Measurements from ENCODE around the gene RPS6KA3. TPM values are rescaled to one million over a fixed set of nuclear protein-coding genes. Genes with fewer than 3 reads are reported as not detected.

The RPS6KA3 gene
- 22.8 TPM for total RNA-seq

- Histone ChIP-seq H3K36me3 (no peaks in the 10 kb centered on the region), H3K9me3 (no peaks in the 10 kb centered on the region), H3K4me1 (no peaks in the 10 kb centered on the region), H3K27ac (peak within 1 kb of the TSS; percentile 86), H3K27me3 (no peaks in the 10 kb centered on the region), H3K4me3 (peak within 1 kb of the TSS; percentile 68 to 69)
- DNase-seq (ENCODE audit: extremely low spot score in 2 of 2), result peak in 1 of 2 donors; percentile 91
- intact Hi-C loops (cut with DNase I), result loop anchor here (5.0 kb wide), 1 partner anchor 125 kb away; the partner anchor contains the start of gene EIF1AX
- TF ChIP-seq CTCF (IDR thresholded peaks at IDR 0.05) (no peak), POLR2AphosphoS5 (IDR thresholded peaks at IDR 0.05; ENCODE audit: insufficient read depth in 1 of 2, low read depth in 1 of 2) (peak; percentile 46 to 90), POLR2A (IDR thresholded peaks at IDR 0.05) (peak in 1 of 2 donors; percentile 64)
These were observed at the start of gene RPS6KA3 for GRCh38 chrX:20266810-20267606. Gene RPS6KA3 (minus strand): TSS chrX:20266909. CDS start chrX:20266632, 277 bp downstream.

- TF ChIP-seq CTCF (IDR thresholded peaks at IDR 0.05) (no peak), POLR2AphosphoS5 (IDR thresholded peaks at IDR 0.05; ENCODE audit: insufficient read depth in 1 of 2, low read depth in 1 of 2) (no peak), POLR2A (IDR thresholded peaks at IDR 0.05) (no peak)
- Histone ChIP-seq H3K36me3 (no peaks in the 10 kb centered on the region), H3K9me3 (no peaks in the 10 kb centered on the region), H3K27ac (no peak overlapping the region), H3K4me1 (no peaks in the 10 kb centered on the region), H3K4me3 (no peak overlapping the region), H3K27me3 (no peaks in the 10 kb centered on the region)
- DNase-seq (ENCODE audit: extremely low spot score in 2 of 2), result no peak
- intact Hi-C loops (cut with DNase I), result no loop called here
These were observed 48.4 kb upstream of the RPS6KA3 start for GRCh38 chrX:20315140-20315539.

- no peaks in the 10 kb centered on the region for H3K9me3 ChIP-seq
- intact Hi-C loops (cut with DNase I), result no loop called here
- H3K36me3 ChIP-seq, result no peaks in the 10 kb centered on the region
- no peak overlapping the region for H3K27ac ChIP-seq
- DNase-seq (ENCODE audit: extremely low spot score in 2 of 2), result no peak
- no peaks in the 10 kb centered on the region for H3K4me1 ChIP-seq
- H3K4me3 ChIP-seq, result no peak overlapping the region
- H3K27me3 ChIP-seq, result no peaks in the 10 kb centered on the region
- TF ChIP-seq POLR2A (IDR thresholded peaks at IDR 0.05) (no peak), CTCF (IDR thresholded peaks at IDR 0.05) (no peak), POLR2AphosphoS5 (IDR thresholded peaks at IDR 0.05; ENCODE audit: insufficient read depth in 1 of 2, low read depth in 1 of 2) (no peak)
These were observed 47.2 kb upstream of the RPS6KA3 start for GRCh38 chrX:20313899-20314298.

GRCh38 chrX:20312018-20312417, 45.3 kb upstream of the RPS6KA3 start:
- no peak for DNase-seq (ENCODE audit: extremely low spot score in 2 of 2)
- H3K27ac ChIP-seq, result no peak overlapping the region
- H3K4me1 ChIP-seq, result no peaks in the 10 kb centered on the region
- H3K4me3 ChIP-seq, result no peak overlapping the region
- TF ChIP-seq CTCF (IDR thresholded peaks at IDR 0.05) (no peak), POLR2A (IDR thresholded peaks at IDR 0.05) (no peak), POLR2AphosphoS5 (IDR thresholded peaks at IDR 0.05; ENCODE audit: insufficient read depth in 1 of 2, low read depth in 1 of 2) (no peak)
- no peaks in the 10 kb centered on the region for H3K27me3 ChIP-seq
- H3K36me3 ChIP-seq, result no peaks in the 10 kb centered on the region
- intact Hi-C loops (cut with DNase I), result no loop called here
- no peaks in the 10 kb centered on the region for H3K9me3 ChIP-seq

GRCh38 chrX:20311505-20311904, 44.8 kb upstream of the RPS6KA3 start:
- intact Hi-C loops (cut with DNase I), result no loop called here
- H3K36me3 ChIP-seq, result no peaks in the 10 kb centered on the region

More at GRCh38 chrX:20311505-20311904, 44.8 kb upstream of the RPS6KA3 start:
- TF ChIP-seq CTCF (IDR thresholded peaks at IDR 0.05), result no peak
- no peak for TF ChIP-seq POLR2AphosphoS5 (IDR thresholded peaks at IDR 0.05; ENCODE audit: insufficient read depth in 1 of 2, low read depth in 1 of 2)
- TF ChIP-seq POLR2A (IDR thresholded peaks at IDR 0.05), result no peak
- Histone ChIP-seq H3K4me3 (no peak overlapping the region), H3K27ac (no peak overlapping the region), H3K4me1 (no peaks in the 10 kb centered on the region), H3K27me3 (no peaks in the 10 kb centered on the region), H3K9me3 (no peaks in the 10 kb centered on the region)
- DNase-seq (ENCODE audit: extremely low spot score in 2 of 2), result no peak
